ENCODE measurements around the gene KLHL5.

GRCh38 chr4:39078829-39079228 is 16.8 kb downstream of the KLHL5 start:
- TF ChIP-seq EZH2 (IDR thresholded peaks at IDR 0.05): no peak
- TF ChIP-seq CTCF (IDR thresholded peaks at IDR 0.05): no peak
- no peak for TF ChIP-seq EZH2phosphoT487 (IDR thresholded peaks at IDR 0.05)

Measured in neural progenitor cell (in vitro differentiated cells).